Choroid plexus epithelial cell (primary cell): Measurements from ENCODE around the gene PLCG2.

ENCODE experiments used
- DNase-seq: peaks from one replicate; pipeline ENCODE4 v3.0.0-alpha.2; 2010; ENCODE audit warnings: low read depth
- H3K4me3 ChIP-seq: 2 replicates; pipeline ENCODE4 v1.5.1; 2011; ENCODE audit warnings: low read depth, mild to moderate bottlenecking, control low read depth, low read length, moderate library complexity
- TF ChIP-seq, protein P1 (sequence below): conservative IDR thresholded peaks from 2 replicates; pipeline ENCODE4 v1.5.1; 2011; ENCODE audit warnings: low read depth, mild to moderate bottlenecking, control low read depth, inconsistent platforms, low read length, moderate library complexity

PLCG2 gene

DNA sequence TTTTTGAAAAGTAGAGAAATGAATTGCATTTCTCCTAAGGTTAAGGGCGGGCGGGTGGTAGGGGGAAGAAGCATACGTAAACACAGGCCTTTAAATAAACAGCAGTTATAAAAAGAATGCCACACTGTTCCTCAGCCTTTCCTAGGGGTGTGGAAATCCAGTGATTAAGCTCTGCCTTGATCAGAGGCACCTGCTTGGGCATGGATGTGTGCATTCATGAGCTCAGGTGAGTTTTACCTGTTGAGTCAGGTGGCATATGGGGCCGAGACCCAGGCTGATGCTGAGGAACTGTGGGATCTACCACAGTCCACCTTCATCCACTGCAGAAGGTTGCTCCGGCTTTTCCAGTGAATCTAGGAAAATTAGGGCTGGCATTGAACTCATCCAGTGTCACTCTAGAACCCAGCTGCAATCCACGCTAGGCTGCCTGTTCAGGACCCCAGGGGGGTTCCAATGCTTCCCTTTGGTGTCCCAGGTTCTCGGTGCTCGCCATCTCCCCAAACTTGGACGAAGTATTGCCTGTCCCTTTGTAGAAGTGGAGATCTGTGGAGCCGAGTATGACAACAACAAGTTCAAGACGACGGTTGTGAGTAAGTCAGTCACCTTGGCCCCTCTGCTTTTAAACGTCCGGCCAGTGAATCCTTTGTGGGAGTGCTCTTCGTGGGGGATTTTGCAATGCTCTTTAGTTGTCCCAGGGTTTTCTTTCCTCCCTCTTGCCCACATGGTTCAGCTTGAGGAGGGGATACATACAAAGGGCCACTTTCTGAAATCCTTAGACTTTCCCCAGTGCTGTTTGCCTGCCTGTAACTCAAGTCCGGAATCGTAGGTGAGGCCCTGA, 159.5 kb downstream of the PLCG2 start:
- H3K4me3 ChIP-seq = no peak overlapping the region
- DNase-seq = no peak
- TF ChIP-seq, protein P1, sequence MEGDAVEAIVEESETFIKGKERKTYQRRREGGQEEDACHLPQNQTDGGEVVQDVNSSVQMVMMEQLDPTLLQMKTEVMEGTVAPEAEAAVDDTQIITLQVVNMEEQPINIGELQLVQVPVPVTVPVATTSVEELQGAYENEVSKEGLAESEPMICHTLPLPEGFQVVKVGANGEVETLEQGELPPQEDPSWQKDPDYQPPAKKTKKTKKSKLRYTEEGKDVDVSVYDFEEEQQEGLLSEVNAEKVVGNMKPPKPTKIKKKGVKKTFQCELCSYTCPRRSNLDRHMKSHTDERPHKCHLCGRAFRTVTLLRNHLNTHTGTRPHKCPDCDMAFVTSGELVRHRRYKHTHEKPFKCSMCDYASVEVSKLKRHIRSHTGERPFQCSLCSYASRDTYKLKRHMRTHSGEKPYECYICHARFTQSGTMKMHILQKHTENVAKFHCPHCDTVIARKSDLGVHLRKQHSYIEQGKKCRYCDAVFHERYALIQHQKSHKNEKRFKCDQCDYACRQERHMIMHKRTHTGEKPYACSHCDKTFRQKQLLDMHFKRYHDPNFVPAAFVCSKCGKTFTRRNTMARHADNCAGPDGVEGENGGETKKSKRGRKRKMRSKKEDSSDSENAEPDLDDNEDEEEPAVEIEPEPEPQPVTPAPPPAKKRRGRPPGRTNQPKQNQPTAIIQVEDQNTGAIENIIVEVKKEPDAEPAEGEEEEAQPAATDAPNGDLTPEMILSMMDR = no peak

DNA sequence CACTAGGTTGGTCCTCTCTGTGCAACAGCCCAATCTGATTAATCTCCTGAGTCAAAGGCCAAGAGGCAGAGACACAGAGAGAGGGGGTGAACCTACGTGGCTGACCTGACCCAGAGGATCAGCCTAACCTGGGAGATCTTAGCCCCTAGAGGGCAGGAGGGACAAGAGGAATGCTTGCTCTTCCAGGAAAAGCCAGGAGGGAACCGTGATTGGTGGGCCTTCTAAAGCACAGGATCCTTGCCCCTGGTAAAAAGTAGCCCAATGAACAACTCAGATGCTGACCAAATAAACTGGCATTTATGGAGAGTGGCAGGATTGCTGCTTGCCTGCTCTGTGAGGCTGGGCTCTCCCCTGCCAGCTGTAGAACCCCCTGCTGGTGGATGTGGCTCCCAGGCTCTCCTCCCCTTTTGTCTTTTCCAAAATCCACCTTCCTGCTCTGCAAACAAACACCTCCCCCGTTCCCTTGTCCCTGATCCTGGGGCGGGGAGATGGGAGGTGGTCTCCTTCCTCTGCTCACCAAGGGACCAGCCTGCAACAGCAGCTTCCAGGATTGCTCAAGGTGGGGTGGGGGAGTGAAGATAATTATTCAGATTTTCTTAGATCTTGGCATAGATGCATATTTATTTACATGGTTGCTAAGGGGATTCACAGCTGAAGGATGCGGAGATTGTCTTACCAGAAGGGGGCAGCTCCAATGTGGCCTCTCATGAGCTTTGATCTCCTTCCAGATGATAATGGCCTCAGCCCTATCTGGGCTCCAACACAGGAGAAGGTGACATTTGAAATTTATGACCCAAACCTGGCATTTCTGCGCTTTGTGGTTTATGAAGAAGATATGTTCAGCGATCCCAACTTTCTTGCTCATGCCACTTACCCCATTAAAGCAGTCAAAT, 160.3 kb downstream of the PLCG2 start:
- H3K4me3 ChIP-seq = no peak overlapping the region
- DNase-seq = no peak
- TF ChIP-seq, protein P1 = peak; percentile 15

DNA sequence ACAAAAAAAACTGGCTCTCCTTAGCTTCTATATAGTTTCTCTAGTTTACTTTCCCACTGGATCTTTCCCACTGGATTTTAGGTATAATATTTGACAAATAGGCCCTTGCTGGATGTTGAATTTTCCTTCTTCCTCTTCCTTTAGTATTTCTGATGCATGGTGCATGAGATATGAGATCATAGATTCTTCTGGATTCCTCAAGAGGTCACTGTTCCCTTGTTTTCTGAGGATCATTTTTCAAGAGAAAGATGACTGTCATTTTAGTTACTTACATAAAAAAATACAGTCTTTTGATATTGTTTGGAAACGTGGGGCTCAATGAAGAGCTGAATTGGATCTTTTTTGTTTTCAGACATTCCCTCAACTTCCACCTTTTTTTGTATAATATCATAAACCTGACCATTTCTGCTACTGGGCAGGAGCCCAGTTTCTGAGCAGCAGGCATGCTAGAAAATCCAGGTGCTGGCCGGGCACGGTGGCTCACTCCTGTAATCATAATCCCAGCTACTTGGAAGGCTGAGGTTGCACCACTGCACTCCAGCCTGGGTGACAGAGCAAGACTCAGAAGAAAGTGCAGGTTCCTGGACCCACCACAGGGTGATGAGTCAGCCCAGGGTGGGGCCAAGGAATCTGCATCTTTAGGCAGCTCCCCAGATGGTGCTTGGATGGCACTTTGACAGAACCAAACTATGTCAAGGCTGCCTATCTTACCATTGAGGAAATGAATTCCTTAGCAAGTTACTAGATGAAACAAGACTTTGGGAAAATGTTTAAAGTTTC, 161.9 kb downstream of the PLCG2 start:
- peak; percentile 81 for DNase-seq
- H3K4me3 ChIP-seq = no peak overlapping the region
- TF ChIP-seq, protein P1 = peak; percentile 55

DNA sequence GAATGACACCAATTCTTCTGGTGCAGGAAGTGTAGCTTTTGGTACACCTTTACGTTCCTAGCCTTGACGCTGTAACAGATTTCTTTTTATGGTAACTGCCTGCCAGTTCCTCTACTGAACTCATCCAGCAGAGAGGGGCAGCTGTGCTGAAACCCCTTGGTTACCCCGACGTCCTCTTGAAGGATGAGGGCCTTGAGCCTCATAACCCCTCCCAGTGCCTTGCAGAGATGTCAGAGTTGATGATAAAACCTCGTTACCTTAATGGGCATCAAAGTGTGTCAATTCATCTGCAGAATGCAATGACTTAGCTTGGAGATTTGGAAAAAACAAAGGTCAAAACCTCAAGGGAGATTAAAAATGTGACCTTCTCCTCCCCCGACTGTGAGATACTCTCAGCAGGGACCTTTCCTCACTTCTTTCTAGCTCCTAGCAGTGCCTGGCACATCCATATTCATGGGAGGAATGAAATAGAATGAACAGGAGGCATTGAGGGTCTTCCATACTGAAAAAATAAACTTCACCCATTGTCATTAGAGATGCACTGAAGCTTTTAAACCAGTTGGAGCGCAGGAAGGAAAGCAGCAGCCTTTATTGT, 163.0 kb downstream of the PLCG2 start:
- no peak for DNase-seq
- TF ChIP-seq, protein P1 = no peak
- no peak overlapping the region for H3K4me3 ChIP-seq

DNA sequence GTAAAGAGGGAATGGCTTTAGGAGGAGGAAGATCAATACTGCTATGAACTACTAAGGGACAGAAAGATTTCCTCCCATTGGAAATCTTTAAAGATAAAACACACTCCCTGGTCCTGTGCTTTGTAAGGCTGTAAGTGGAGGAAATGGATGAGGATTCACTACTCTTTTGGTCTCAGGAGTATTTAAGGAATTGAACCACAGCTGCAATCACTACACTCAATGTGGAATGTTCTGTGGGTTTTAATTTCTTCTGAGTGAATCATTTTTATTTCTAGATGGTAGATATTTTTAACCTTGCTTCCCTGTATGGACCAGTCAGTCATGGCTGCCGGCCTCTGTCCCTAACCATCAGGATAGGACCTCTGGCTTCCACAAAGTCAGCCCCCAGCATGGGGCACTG, 166.6 kb downstream of the PLCG2 start:
- H3K4me3 ChIP-seq = no peak overlapping the region
- DNase-seq = peak; percentile 27
- TF ChIP-seq, protein P1 = no peak

DNA sequence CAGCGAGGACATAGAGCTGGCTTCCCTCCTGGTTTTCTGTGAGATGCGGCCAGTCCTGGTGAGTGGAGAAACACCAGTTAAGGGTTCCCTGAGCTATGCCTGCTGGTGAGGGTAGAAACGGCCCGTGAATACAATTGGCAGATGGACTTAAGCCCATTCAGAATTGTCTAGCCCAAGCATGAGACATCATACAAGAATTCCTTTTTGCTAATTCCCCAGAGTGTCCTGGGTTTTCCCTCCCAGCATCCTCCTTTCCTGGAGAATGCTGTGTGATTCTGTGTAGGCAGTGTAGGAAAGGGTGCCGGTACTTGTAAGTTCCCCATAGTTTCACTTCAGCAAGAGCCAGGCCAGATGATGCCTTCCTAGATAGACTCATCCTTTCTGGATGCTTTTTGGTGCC, 167.1 kb downstream of the PLCG2 start:
- DNase-seq = peak; percentile 7
- TF ChIP-seq, protein P1 = no peak
- H3K4me3 ChIP-seq = no peak overlapping the region
